OCI-M1 (cell line): ENCODE results near the gene PIN1.

ENCODE experiments used
- DNase-seq: peaks from one replicate; lab custom pipeline; 2025; lab: John Stamatoyannopoulos, UW

PIN1 gene

GRCh38 chr19:9891609-9892373 is 56.7 kb downstream of the PIN1 start:
- no peak for DNase-seq
